ENCODE data around the gene SMAD6.
A peak's percentile ranks its signal among the peaks of the same experiment; 100 is the strongest.

Gene SMAD6

DNA sequence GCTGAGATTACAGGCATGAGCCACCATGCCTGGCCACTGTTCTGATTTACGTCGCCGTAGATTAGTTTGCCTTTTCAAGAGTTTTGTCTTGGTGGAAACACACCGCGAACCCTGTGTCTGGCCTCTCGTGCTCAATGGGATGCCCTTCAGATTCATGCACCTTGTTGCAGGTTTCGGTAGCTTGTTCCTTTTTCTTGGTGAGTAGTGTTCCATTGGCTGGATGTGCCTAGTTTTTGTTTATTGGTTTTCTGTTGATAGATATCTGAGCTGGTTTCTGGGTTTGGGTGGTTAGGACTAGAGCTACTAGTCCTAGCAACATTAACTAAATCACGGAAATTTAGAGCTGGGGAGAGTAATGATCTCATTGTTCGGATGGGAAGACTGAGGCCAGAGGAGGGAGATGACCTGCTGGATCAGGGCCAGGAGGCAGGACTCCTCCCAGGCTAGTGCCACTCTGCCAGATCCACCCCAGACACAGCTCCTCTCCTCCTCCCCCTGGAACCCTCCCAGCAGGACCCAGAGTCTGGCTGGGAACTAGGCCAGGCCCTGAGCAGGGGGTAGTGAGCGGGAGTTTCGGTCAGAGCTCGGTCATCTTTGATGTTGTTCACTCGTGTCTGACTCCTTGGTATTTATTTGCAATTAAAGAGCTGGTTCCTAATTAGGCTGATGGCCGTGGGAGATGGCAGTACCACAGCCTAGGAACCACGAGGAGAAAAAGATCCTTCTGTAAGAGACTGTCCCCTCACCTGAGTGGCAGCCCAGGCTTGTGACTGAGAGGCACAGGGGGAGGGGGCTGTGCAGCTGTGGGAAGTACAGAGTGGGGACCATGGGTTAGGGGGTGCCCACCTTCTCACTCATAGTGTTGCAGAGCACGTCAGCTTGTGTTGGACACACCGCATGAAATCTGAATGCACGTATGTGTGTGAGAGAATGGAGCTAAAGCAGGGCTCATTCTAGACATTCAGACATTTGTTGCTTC is 73.4 kb downstream of the SMAD6 start:
- DNase-seq (ENCODE audit: insufficient read length, low spot score) (no peak), FAIRE-seq (no peak)
- TF ChIP-seq POLR2A (IDR thresholded peaks at IDR 0.05; ENCODE audit: low read depth, low read length) = no peak

DNA sequence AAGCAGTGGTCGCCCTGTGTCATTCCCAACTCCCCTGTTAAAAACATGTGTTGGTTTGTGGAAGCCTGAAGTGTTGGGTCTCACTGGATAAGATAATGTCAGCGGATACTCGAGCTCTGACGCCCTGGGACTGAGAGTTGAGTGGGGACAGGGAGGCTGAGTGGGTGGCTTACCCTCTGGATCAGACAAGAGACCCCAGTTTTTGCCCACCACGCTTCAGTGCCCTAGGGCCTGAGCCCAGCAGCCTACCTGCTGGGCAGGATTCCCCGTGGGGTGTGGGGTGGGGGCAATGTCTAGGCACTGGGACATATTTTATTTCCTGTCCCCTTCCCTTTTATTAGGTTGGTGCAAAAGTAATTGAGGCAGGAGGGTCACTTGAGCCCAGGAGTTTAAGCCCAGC is 75.0 kb downstream of the SMAD6 start:
- FAIRE-seq (no peak), DNase-seq (ENCODE audit: insufficient read length, low spot score) (no peak)

DNA sequence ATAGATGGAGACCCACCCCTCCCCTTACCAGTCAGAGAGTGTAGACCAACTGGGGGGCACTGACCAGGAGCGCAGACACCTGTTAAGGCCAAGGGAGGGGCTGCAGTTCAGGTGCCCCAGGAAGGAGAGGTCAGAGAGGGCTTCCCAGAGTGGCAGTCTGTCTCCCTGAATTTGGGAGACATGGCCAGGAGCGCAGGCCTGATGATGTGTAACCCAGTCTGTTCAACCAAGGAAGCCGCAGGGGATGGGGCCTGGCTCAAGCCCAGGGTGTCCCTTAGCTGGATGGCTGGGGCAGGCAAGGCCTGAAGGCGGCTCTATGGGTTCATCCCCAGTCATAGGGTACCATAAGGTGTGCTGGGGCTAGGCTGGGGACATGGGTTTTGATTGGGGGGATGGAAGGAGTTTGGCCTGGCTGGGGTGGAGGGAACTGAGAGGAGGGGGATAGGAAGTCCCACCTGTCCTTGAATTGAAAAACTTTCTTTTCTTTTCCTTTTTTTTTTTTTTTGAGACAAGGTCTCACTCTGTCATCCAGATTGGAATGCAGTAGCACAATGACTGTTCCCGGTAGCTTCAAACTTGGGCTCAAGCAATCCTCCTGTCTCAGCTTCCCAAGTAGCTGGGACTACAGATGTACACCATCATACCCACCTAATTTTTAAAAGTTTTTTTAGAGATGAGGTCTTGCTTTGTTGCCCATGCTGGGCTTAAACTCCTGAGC is 75.7 kb downstream of the SMAD6 start:
- no peak for FAIRE-seq
- no peak for TF ChIP-seq POLR2A (IDR thresholded peaks at IDR 0.05; ENCODE audit: low read depth, low read length)
- no peak for DNase-seq (ENCODE audit: insufficient read length, low spot score)

More for the DNA sequence above, 75.0 kb downstream of the SMAD6 start:
- TF ChIP-seq POLR2A (IDR thresholded peaks at IDR 0.05; ENCODE audit: low read depth, low read length) = no peak

DNA sequence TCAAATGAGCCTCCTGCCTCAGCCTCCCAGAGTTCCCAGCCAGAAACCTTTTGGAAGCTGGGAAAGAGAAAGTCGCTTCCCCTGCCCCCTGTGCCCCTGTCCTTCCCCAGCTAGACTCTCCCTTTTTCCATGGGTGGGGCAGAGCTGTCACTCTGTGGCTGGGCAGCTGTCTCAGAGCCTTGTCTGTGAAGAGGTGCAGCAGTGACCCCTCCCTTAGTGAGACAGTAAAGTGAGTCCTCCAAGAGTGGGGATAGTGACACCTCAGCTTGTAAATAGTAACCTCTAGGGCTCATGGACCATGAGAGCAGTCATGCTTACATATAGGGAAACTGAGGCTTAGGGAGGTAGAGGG is 76.3 kb downstream of the SMAD6 start:
- DNase-seq (ENCODE audit: insufficient read length, low spot score) = no peak
- no peak for TF ChIP-seq POLR2A (IDR thresholded peaks at IDR 0.05; ENCODE audit: low read depth, low read length)
- no peak for FAIRE-seq

DNA sequence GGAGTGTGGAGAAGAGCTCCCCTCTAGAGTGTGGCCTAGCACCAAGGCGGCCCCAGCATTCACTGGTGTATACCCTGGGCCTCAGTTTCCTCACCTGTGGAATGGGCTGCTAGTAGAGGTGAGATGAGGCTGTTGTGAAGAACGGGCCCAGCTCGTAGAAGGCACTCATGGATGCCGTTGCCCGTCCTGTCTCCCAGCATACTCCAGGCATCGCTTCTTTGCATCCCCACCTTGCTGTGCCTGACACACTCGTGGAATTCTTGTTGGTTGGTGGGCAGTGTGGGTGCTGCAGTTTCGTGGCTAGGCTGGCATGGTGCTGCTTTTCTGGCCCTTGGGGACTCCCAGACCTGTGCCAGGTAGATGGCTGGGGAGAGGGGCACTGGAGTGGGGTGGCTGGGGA is 76.7 kb downstream of the SMAD6 start:
- no peak for DNase-seq (ENCODE audit: insufficient read length, low spot score)
- no peak for FAIRE-seq
- no peak for TF ChIP-seq POLR2A (IDR thresholded peaks at IDR 0.05; ENCODE audit: low read depth, low read length)

DNA sequence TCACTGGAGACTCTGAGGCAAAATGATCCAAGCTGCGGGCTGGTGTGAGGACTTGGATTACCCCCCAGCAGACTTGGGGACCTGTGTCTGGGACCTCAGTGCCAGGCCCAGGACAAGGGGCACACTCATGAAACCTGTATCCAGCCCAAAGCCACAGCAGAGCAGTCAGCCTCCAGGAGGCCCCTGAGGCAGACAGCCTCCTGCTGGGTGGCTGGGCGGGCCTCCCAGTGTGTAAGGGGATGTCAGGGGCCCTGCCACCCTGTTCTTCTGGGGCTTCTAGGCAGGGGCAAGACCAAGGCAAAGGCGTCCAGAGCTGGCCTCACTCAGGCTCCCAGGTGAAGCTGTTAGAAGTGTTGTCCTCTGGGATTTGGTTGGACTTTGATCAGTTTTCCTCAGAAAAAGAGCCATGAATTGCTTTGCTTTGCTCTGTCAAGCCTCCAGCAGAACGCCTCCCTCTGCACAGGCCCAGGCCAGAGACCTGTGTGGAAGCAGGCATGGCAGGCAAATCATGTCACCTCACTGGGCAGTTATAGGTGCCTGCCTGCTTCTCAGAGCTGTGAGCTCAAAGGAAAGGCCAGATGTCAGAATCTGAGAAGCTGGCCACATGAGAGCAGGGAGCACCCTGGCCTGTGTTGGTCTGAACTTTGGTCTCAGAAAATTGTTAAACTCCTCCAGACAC is 77.4 kb downstream of the SMAD6 start:
- FAIRE-seq = no peak
- TF ChIP-seq POLR2A (IDR thresholded peaks at IDR 0.05; ENCODE audit: low read depth, low read length) = no peak
- DNase-seq (ENCODE audit: insufficient read length, low spot score) = no peak

DNA sequence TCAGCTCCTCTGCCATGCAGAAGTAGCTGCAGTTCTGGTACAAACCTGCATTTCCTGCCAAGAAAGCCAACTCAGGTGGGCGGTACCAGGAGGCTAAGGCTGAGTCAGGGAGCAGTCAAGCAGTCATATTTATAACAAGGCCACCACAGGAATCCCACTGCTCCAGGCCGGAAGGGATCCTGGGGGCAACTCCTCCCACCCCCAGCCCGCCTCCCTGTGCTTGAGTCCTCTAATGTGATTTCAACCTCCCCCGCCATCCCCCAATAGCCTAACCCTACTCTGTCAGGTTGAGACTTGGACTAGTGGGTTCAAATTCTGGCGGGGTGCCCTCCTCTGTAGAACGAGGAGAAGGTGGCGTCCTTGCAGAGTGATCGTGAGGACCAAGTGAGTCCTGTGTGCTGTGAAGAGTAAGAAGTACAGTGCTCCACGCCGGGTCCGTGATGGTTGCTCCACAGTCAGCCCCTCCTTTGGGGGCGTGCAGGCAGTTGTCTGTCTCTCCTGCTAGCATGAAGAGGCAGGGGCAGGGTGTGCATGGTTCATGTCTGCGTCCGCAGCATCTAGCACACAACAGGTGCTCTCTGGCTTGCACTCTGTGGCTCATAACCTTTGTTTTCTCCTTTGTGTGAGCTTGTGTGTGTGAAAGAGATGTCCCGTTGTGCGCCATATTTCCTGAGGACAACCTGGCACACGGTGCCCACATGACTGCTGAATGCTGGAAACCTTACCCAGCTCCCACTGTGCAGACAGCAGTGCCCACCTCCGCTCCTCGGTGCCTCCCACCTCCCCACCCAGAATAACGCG is 78.3 kb downstream of the SMAD6 start:
- no peak for FAIRE-seq

DNA sequence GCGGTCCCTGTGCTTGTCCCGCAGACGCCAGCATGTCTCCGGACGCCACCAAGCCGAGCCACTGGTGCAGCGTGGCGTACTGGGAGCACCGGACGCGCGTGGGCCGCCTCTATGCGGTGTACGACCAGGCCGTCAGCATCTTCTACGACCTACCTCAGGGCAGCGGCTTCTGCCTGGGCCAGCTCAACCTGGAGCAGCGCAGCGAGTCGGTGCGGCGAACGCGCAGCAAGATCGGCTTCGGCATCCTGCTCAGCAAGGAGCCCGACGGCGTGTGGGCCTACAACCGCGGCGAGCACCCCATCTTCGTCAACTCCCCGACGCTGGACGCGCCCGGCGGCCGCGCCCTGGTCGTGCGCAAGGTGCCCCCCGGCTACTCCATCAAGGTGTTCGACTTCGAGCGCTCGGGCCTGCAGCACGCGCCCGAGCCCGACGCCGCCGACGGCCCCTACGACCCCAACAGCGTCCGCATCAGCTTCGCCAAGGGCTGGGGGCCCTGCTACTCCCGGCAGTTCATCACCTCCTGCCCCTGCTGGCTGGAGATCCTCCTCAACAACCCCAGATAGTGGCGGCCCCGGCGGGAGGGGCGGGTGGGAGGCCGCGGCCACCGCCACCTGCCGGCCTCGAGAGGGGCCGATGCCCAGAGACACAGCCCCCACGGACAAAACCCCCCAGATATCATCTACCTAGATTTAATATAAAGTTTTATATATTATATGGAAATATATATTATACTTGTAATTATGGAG is 79.1 kb downstream of the SMAD6 start:
- no peak for TF ChIP-seq POLR2A (IDR thresholded peaks at IDR 0.05; ENCODE audit: low read depth, low read length)
- DNase-seq (ENCODE audit: insufficient read length, low spot score) (no peak), FAIRE-seq (no peak)

More for the DNA sequence above, 78.3 kb downstream of the SMAD6 start:
- TF ChIP-seq POLR2A (IDR thresholded peaks at IDR 0.05; ENCODE audit: low read depth, low read length) = no peak
- DNase-seq (ENCODE audit: insufficient read length, low spot score) = peak; percentile 86

DNA sequence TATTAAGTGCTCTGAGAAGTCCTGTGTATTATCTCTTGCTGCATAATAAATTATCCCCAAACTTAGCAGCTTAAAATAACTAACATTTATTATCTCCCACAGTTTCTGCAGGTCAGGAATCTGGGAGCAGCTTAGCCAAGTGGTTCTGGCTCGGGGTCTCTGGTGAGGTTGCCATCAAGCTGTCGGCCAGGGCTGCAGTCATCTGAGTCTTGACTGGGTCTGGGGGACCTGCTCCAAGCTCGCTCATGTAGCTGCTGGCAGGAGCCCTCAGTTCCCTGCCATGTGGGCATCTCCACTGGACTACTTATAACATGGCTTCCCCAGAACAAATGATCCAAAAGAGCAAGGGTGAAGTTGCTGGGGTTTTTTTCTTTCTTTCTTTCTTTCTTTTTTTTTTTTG is 80.7 kb downstream of the SMAD6 start:
- FAIRE-seq = no peak
- DNase-seq (ENCODE audit: insufficient read length, low spot score) = no peak
- TF ChIP-seq POLR2A (IDR thresholded peaks at IDR 0.05; ENCODE audit: low read depth, low read length) = no peak

DNA sequence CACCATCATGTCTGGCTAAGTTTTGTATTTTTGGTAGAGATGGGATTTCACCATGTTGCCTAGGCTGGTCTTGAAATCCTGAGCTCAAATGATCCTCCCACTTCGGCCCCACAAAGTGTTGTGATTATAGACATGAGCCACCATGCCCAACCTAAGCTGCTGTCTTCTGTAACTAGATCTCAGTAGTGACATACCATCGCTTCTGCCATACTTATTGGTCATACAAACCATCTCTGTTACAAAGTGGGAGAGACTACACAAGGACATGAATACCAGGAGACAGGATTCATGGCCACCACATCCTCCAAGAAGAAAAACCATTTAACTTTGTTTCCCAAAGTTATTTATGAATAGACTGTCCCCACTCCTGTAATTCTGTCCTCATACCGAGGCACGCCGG is 81.3 kb downstream of the SMAD6 start:
- no peak for DNase-seq (ENCODE audit: insufficient read length, low spot score)
- no peak for FAIRE-seq
- TF ChIP-seq POLR2A (IDR thresholded peaks at IDR 0.05; ENCODE audit: low read depth, low read length) = no peak

DNA sequence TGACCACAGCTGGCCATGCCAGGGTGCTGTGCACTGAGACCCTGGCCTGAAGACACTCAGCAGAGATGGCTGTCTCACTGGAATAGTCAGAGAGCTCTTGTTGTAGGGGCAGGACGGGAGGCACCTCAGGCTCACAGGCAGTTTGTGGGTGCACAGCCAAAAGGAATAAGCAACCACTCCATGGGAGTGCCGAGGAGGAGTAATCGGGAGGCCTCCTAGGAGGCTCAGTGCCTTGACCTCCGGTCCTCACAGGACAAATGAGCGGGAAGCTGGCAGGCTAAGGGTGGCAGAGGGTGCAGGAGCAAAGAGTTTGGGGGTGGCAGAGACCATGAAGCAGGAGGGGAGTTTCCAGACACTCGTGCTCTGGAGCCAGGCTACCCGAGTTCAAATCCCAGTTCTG is 81.7 kb downstream of the SMAD6 start:
- TF ChIP-seq POLR2A (IDR thresholded peaks at IDR 0.05; ENCODE audit: low read depth, low read length) = no peak
- FAIRE-seq (no peak), DNase-seq (ENCODE audit: insufficient read length, low spot score) (no peak)

DNA sequence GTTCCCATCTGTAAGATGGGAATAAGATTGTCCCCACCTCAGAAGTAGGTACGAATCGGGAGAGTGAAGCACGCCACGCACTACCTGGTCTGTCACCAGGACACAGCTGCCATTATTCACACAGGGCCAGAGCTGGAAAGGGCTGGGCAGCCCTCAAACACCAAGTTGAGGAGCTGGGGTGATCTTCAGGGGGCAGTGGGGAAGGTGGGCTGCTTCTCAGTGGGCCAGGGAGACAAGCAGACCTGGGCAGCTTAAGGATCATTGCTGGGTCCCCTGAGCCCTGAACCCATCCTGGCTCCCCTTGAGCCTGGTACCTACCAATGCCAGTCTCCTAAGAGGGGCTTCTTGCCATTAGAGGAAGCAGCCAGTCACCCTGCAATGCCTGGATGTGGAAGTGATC is 82.1 kb downstream of the SMAD6 start:
- no peak for TF ChIP-seq POLR2A (IDR thresholded peaks at IDR 0.05; ENCODE audit: low read depth, low read length)
- FAIRE-seq = no peak
- no peak for DNase-seq (ENCODE audit: insufficient read length, low spot score)

DNA sequence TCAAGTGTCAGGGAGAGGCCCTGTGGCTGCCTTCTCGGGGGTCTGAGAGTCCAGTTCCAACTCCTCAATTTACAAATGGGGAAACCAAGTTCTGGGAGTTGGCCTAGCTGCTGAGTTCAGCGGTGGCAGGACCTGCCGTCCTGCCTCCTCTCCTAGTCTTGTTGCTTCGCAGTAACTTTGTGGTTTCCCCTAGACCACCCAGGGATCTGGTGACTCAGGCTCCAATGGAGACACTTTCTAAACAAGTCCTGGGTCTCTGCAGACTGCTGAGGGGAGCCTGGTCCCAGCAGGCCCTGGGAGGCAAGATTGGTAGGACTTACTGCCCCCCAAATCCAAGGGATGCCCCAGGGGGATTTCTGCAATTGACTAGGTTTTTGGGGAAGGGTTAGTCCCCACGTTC is 83.6 kb downstream of the SMAD6 start:
- no peak for TF ChIP-seq POLR2A (IDR thresholded peaks at IDR 0.05; ENCODE audit: low read depth, low read length)
- DNase-seq (ENCODE audit: insufficient read length, low spot score) (no peak), FAIRE-seq (no peak)
